Measurements from ENCODE around the gene CD46. TPM values are rescaled to one million over a fixed set of nuclear protein-coding genes. Genes with fewer than 3 reads are reported as not detected.

Gene CD46
- total RNA-seq, 2 experiments from 2014 or later, result 75.0 to 80.2 TPM

DNA sequence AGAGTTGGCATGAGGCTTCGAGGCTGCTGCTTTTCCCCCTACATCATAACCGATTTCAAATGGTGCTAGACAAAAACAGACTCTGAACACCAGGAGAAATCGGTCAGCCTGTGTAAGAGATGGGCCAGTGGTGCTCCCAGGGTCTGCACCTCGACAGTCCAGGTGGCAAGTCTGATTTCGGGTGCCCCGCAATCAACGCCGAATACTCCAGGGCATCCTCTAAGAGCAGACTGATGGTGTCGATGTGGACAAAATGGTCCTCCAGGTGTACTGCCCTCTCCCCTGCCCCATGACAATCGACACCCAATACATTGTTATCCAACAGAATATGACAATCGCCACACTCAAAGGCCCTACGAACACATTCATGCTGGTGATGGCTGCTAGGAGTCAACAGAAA is 50.0 kb downstream of the CD46 start:
- no peak for DNase-seq
- peaks cover 44% of the 10 kb centered on the region for H3K4me1 Mint-ChIP-seq
- peaks cover 13% of the 10 kb centered on the region for H3K36me3 Mint-ChIP-seq
- H3K27me3 Mint-ChIP-seq, result no peaks in the 10 kb centered on the region
- H3K4me3 Mint-ChIP-seq, result no peak overlapping the region
- no peaks in the 10 kb centered on the region for H3K9me3 Mint-ChIP-seq
- H3K27ac Mint-ChIP-seq, result no peak overlapping the region

DNA sequence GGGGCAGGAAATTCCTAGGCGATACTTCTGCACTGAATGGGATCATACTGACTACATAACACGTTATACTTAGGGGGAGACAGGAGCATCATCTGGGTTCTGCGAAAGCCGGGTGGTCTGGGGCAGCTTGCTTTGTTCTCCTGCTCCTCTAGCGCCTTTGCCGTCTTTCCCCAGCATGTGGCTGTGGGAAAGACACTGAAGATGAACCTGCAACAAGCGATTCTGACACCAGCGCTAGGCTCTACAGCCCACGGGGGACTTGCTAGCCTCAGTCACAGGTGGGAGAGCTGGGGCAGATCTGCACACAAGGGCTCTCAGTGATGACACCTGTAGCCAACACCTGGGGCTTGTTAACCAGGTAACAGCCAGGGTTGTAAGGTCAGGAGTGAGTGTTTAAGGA is 51.8 kb downstream of the CD46 start:
- DNase-seq, result no peak
- peaks cover 18% of the 10 kb centered on the region for H3K36me3 Mint-ChIP-seq

DNA sequence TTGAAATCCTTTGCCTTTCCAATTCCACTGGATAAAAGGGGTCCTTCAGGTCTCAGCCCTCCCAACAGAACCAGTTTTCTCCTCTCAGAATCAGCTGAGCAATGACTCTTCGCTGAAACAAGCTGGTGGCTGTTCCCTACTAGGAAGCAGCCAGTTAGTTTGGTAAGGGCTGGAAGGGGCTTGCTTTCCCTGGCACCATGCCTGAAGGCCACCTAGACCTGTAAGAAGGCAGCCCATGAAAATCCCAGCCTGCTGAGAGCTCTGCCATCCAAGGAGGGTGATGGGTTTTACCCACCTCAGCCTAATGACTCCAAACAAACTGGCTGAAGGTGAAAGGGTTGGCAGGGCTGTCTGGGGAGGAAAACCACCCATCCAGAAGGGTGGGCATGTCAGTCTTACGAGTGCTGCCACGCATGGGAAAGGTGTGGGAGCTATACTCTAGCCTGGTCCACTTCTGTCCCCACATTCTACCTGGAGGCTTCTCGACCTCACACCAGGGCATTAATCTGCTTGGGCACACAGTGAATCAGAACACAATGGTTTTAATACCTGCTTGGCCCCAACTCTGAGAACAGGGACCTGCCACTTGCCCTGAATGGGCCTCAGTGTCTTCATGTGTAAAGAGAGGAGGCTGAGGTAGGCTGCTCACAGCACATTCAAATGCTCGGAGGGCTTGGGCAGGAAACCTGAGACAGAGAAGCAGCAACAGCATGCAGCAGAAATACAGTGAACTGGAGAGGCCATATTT is 53.0 kb downstream of the CD46 start:
- Mint-ChIP-seq H3K36me3 (peaks cover 26% of the 10 kb centered on the region), H3K4me3 (no peak overlapping the region), H3K27ac (no peak overlapping the region), H3K4me1 (peaks cover 42% of the 10 kb centered on the region), H3K9me3 (no peaks in the 10 kb centered on the region), H3K27me3 (no peaks in the 10 kb centered on the region)
- DNase-seq, result no peak

More for the DNA sequence above, 51.8 kb downstream of the CD46 start:
- Mint-ChIP-seq H3K4me1 (peaks cover 44% of the 10 kb centered on the region), H3K27me3 (no peaks in the 10 kb centered on the region), H3K27ac (no peak overlapping the region), H3K4me3 (no peak overlapping the region), H3K9me3 (no peaks in the 10 kb centered on the region)

- H3K9me3 Mint-ChIP-seq, result no peaks in the 10 kb centered on the region
Measured at GRCh38 chr1:207805841-207806421, 54.1 kb downstream of the CD46 start.

DNA sequence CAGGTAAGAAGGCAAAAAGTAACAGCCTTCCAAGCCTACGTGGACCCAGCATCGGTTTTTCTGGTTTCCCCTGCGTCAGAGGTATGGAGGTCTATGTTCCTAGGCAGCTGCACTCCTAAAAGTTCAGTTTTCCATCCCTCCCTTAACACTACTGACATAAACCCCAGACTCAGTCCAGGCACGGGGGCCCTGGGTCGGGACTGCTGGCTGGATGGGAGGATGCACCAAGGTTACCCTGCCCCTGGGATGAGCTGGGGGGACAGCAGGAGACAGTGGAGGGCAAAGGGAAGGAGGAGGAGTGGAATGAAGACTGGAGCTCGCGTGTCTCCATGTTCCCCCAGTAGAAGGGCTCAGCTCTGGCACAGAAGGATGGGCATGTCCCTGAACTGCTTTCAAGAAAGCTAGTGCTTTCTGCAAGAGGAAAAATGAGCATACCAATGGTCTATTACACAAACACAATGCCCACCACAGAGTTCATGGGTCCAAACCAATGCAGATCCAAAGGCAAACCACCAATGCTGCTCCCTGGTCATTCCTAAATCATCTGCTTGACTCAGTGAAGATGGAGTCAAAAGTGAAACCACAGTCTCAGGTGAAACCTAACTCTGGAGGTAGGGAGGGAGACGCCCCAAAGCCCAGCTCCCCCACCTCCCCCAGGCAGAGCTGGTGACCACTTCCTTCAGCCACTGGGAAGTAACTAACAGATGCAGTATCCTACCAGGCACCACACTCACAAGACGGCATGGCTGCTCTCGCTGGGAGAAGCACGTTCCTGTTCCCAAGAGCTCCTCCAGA is 54.9 kb downstream of the CD46 start:
- peaks cover 27% of the 10 kb centered on the region for H3K36me3 Mint-ChIP-seq
- H3K4me1 Mint-ChIP-seq, result peaks cover 45% of the 10 kb centered on the region
- no peaks in the 10 kb centered on the region for H3K9me3 Mint-ChIP-seq

More at GRCh38 chr1:207805841-207806421, 54.1 kb downstream of the CD46 start:
- no peak for DNase-seq
- peak overlapping the region; percentile 80 for H3K27ac Mint-ChIP-seq
- no peak overlapping the region for H3K4me3 Mint-ChIP-seq
- peaks cover 26% of the 10 kb centered on the region for H3K36me3 Mint-ChIP-seq
- H3K27me3 Mint-ChIP-seq, result no peaks in the 10 kb centered on the region
- peaks cover 42% of the 10 kb centered on the region for H3K4me1 Mint-ChIP-seq

DNA sequence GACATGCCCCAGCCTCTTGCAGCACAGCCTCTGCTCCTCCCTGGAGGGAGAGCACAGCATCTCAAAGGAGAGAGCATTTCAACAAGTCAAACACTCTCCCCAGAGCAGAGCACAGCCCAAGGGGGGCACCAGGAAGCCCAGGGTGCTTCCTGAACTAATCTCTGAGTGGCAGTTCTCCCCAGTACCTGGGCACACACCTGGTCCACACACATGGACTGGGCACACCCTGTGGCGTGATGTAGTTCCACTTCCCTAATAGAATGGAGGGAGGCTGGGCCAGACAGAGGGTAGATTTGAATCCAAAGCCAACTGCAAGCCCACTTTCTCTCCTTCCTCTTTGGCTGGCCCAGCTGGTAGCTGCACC is 55.5 kb downstream of the CD46 start:
- Mint-ChIP-seq H3K4me3 (no peak overlapping the region), H3K27me3 (no peaks in the 10 kb centered on the region), H3K9me3 (no peaks in the 10 kb centered on the region), H3K36me3 (peaks cover 29% of the 10 kb centered on the region), H3K4me1 (peaks cover 51% of the 10 kb centered on the region), H3K27ac (peak overlapping the region; percentile 80)
- no peak for DNase-seq

More for the DNA sequence above, 54.9 kb downstream of the CD46 start:
- Mint-ChIP-seq H3K4me3 (no peak overlapping the region), H3K27ac (peak overlapping the region; percentile 80), H3K27me3 (no peaks in the 10 kb centered on the region)
- no peak for DNase-seq

DNA sequence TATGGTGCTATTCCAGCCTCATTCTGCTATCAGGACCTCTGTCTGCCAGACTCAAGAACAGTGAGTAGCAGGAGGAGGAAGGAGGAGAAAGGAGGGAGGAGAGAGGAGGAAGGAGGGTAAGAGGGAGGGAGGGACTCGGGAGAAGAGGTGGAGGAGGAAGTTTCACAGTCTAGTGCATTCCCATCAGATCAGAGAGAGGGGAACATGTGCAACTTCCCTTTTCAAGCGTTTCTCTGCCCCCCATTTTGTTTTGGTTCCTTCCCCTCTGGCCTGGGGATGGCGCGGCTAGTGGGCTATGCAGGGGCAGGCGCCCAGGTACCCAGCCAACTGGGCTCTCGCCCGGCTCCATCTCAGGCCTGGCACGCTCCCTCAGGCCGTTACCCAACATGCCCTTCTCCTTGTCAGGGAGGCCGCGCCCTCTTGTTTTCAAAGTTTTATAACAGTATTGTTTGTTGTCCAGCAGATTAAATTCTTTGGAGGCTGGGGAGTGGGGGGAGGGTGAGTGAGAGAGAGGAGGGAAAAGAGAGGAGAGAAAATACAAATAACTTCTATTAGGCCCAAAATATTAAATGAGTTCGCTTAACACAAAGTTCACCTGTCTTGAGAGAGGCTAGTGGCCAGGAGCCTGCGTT is 56.0 kb downstream of the CD46 start:
- Mint-ChIP-seq H3K27me3 (no peaks in the 10 kb centered on the region), H3K4me1 (peaks cover 51% of the 10 kb centered on the region), H3K36me3 (peaks cover 29% of the 10 kb centered on the region), H3K4me3 (no peak overlapping the region), H3K9me3 (no peaks in the 10 kb centered on the region), H3K27ac (peak overlapping the region; percentile 80)
- no peak for DNase-seq

DNA sequence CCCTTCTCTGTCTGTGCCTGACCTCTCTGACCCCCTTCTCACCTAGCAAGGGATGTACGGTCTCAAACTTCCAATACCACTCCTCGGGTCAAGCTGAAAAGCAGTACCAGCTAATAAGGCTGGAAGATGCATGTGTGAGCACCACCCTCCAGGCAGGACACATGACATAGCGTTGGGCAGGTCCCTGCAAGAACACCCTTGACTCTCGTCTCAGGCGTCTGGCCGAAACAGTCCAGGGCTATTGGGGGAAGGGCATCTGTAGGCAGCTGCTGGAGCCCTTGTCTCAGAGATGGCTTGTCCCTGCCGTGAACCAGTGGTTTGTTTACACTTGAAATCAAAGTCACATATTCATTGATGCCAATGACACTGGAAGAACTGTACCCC is 56.5 kb downstream of the CD46 start:
- Mint-ChIP-seq H3K27ac (peak overlapping the region; percentile 74), H3K4me1 (peaks cover 55% of the 10 kb centered on the region), H3K27me3 (no peaks in the 10 kb centered on the region), H3K36me3 (peaks cover 29% of the 10 kb centered on the region), H3K4me3 (no peak overlapping the region), H3K9me3 (no peaks in the 10 kb centered on the region)
- DNase-seq, result no peak

DNA sequence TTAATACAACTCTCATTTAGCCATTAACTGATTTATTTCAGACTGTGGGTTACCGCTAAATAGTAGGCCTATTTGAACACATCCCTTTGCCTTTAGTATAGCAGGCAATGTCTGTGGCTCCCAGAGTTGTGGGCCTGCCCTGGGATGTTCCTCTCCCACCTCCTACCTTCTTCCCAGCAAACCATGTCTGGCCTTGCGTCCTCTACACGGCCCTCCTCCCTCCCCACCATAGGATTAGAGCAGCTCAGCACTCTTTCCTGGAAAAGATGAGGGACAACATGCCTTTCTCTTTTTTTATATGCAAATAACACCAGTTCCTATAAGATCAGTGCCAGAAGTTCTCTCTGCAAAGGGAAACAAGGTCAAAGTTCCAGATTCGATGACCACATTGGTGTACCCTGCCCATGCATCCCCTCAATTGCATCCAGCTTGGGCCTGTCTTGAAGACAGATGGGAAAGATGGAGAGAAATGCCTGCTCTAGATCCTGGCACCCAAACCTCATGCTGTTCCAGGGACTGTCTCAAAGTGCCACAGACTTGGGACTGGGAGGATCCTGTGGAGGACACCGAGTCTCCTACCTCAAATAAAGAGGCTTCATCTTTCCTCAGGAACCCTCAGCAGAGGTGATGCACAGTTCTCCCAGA is 57.2 kb downstream of the CD46 start:
- H3K9me3 Mint-ChIP-seq, result no peaks in the 10 kb centered on the region
- H3K36me3 Mint-ChIP-seq, result peaks cover 33% of the 10 kb centered on the region
- H3K4me3 Mint-ChIP-seq, result no peak overlapping the region
- H3K27me3 Mint-ChIP-seq, result no peaks in the 10 kb centered on the region
- H3K27ac Mint-ChIP-seq, result peak overlapping the region; percentile 32
- H3K4me1 Mint-ChIP-seq, result peaks cover 58% of the 10 kb centered on the region
- DNase-seq, result no peak

DNA sequence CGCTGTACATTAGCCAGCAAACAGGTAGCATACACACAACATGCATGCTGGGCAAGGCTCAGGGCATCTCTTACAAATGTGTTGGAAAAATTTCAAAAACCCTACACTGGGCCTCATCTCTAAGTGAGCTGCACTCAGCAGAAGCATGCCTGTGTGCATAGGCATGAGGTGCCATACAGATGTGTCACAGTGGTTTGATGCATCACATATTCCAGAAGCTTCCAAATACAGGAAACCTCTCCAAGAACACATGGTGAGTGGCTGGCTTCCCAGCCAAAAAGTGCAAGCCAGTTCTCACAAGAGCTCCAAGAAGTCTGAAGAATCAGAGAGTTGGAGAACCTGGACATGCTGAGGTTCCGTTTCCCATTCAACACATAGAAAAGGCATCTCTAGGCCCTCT is 58.3 kb downstream of the CD46 start:
- Mint-ChIP-seq H3K4me1 (peaks cover 62% of the 10 kb centered on the region), H3K36me3 (peaks cover 37% of the 10 kb centered on the region), H3K27me3 (no peaks in the 10 kb centered on the region), H3K27ac (peak overlapping the region; percentile 58), H3K9me3 (no peaks in the 10 kb centered on the region), H3K4me3 (no peak overlapping the region)
- no peak for DNase-seq

- no peak for DNase-seq
- Mint-ChIP-seq H3K9me3 (no peaks in the 10 kb centered on the region), H3K36me3 (peaks cover 41% of the 10 kb centered on the region), H3K27me3 (no peaks in the 10 kb centered on the region), H3K4me3 (no peak overlapping the region), H3K27ac (peak overlapping the region; percentile 58), H3K4me1 (peaks cover 68% of the 10 kb centered on the region)
Measured at GRCh38 chr1:207810606-207811295, 58.9 kb downstream of the CD46 start.

DNA sequence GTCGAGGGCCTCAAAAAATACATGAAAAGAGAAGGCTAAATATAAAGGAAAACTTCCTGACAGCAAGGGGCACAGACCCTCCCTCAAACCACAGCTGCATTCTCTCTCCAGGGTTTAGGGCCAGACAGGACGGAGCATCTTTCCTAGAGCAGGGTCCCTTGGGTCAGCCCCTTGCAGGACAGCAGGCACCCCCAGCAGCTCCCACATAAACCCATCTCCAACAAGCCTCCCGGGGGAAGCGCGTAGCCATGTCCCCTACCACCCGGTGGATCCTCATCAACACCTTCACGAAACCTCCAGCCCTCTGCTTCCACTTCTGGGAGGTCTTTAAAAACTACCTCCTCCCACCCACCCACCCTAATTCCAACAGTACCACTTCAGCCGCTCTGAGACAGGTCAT is 59.5 kb downstream of the CD46 start:
- Mint-ChIP-seq H3K27me3 (no peaks in the 10 kb centered on the region), H3K4me1 (peaks cover 74% of the 10 kb centered on the region), H3K9me3 (no peaks in the 10 kb centered on the region), H3K36me3 (peaks cover 43% of the 10 kb centered on the region), H3K4me3 (no peak overlapping the region), H3K27ac (peak overlapping the region; percentile 78)
- no peak for DNase-seq

- H3K4me3 Mint-ChIP-seq, result no peak overlapping the region
- H3K4me1 Mint-ChIP-seq, result peaks cover 75% of the 10 kb centered on the region
Measured at GRCh38 chr1:207811920-207812720, 60.3 kb downstream of the CD46 start.

More at GRCh38 chr1:207811920-207812720, 60.3 kb downstream of the CD46 start:
- peaks cover 39% of the 10 kb centered on the region for H3K36me3 Mint-ChIP-seq
- H3K27me3 Mint-ChIP-seq, result no peaks in the 10 kb centered on the region
- peak overlapping the region; percentile 78 for H3K27ac Mint-ChIP-seq
- no peaks in the 10 kb centered on the region for H3K9me3 Mint-ChIP-seq
- no peak for DNase-seq
